ENCODE results near the gene ARHGDIG. TPM values are rescaled to one million over a fixed set of nuclear protein-coding genes. Genes with fewer than 3 reads are reported as not detected.

The ARHGDIG gene
- total RNA-seq, 2 donors from 2014 or later: 5.9 to 6.8 TPM

GRCh38 chr16:273547-274421, 6.6 kb upstream of the ARHGDIG start:
- H3K9me3 ChIP-seq: no peaks in the 10 kb centered on the region
- H3K36me3 ChIP-seq: no peaks in the 10 kb centered on the region
- DNase-seq (ENCODE audit: low spot score): no peak
- no peaks in the 10 kb centered on the region for H3K27me3 ChIP-seq
- TF ChIP-seq CTCF (IDR thresholded peaks at IDR 0.05): no peak
- H3K4me3 ChIP-seq: no peak overlapping the region
- no peak overlapping the region for H3K27ac ChIP-seq
- peaks cover 0 to 18% of the 10 kb centered on the region in 2 donors for H3K4me1 ChIP-seq

GRCh38 chr16:275041-275641, 5.2 kb upstream of the ARHGDIG start:
- TF ChIP-seq CTCF (IDR thresholded peaks at IDR 0.05): no peak
- DNase-seq (ENCODE audit: low spot score): no peak
- no peaks in the 10 kb centered on the region for H3K27me3 ChIP-seq
- no peaks in the 10 kb centered on the region for H3K36me3 ChIP-seq
- peaks cover 0 to 24% of the 10 kb centered on the region in 2 donors for H3K4me1 ChIP-seq
- H3K4me3 ChIP-seq: peak overlapping the region; percentile 56 to 61
- peak overlapping the region in 1 of 2 donors; percentile 31 for H3K27ac ChIP-seq
- H3K9me3 ChIP-seq: no peaks in the 10 kb centered on the region

GRCh38 chr16:275786-276232, 4.6 kb upstream of the ARHGDIG start, which contains the start of gene RGS11:
Gene RGS11, minus strand, starts transcription at chr16:275944. Its CDS starts 33 bp downstream, at chr16:275911.
- no peak for TF ChIP-seq CTCF (IDR thresholded peaks at IDR 0.05)
- no peaks in the 10 kb centered on the region for H3K9me3 ChIP-seq
- DNase-seq (ENCODE audit: low spot score): no peak
- peak within 1 kb of the TSS; percentile 48 to 60 for H3K27ac ChIP-seq
- H3K27me3 ChIP-seq: no peaks in the 10 kb centered on the region
- H3K36me3 ChIP-seq: no peaks in the 10 kb centered on the region
- H3K4me3 ChIP-seq: peak within 1 kb of the TSS; percentile 56 to 61
- peaks cover 0 to 27% of the 10 kb centered on the region in 2 donors for H3K4me1 ChIP-seq

GRCh38 chr16:276426-277077, 3.8 kb upstream of the ARHGDIG start:
- Histone ChIP-seq H3K36me3 (no peaks in the 10 kb centered on the region), H3K27me3 (no peaks in the 10 kb centered on the region), H3K4me1 (peaks cover 0 to 34% of the 10 kb centered on the region in 2 donors), H3K9me3 (no peaks in the 10 kb centered on the region), H3K4me3 (peak overlapping the region; percentile 56 to 61), H3K27ac (peak overlapping the region; percentile 48 to 60)
- no peak for DNase-seq (ENCODE audit: low spot score)
- TF ChIP-seq CTCF (IDR thresholded peaks at IDR 0.05): no peak

GRCh38 chr16:278863-279366, 1.5 kb upstream of the ARHGDIG start:
- no peak for TF ChIP-seq CTCF (IDR thresholded peaks at IDR 0.05)
- no peak for DNase-seq (ENCODE audit: low spot score)
- Histone ChIP-seq H3K4me3 (no peak overlapping the region), H3K27ac (no peak overlapping the region), H3K27me3 (no peaks in the 10 kb centered on the region), H3K9me3 (no peaks in the 10 kb centered on the region), H3K36me3 (no peaks in the 10 kb centered on the region), H3K4me1 (peaks cover 0 to 34% of the 10 kb centered on the region in 2 donors)

All from right atrium auricular region (tissue), 2 donors.